ENCODE data around the gene INPP4B.

Gene INPP4B

DNA sequence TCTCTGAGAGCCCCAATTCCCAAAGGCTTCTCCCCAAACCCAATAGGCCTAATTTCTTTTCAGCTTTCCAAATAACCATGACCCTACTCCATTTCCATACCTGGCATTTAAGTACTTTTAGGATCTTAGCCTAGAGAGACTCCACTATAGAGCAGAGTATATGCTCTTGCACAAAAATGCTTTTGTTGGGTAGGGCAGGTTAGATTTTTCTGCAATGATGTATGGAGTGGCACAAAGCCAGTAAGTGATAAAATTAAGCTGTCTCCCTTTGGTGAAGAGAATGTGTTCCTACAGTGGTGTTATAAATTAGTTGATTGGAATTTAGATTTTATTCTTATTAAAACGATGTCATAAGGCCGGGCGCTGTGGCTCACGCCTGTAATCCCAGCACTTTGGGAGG is 124.9 kb downstream of the INPP4B start:
- DNase-seq = peak; percentile 43

DNA sequence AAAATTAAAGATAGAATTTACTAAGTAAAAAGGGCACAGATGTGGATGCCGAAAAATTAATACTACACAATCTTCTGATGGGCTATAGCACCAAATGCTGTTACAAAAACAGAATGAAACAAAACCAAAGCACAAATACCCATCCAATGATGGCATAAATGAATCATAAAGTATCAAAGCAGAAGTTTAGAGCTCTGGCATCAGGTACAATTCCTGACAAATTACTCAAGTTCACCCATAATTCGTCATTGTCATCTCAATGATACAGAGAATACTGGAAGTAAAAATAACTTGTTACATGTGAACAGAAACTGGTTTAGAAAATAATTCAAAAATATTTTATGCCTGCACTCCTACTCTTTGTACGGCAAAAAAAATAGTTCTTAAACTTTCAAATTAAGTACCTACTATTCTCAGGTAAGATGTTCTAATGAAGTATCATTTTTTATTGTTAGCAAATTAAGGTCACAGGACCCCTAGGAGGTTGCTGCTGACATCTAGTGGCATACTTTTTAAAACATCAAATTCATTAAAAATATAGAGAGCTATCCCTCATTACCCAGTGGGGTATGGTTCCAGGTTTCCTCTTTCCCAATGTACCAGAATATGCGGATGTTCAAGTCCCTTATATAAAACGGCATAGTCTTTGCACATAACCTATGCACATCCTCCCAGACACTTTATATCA is 126.1 kb downstream of the INPP4B start:
- DNase-seq = peak; percentile 18

DNA sequence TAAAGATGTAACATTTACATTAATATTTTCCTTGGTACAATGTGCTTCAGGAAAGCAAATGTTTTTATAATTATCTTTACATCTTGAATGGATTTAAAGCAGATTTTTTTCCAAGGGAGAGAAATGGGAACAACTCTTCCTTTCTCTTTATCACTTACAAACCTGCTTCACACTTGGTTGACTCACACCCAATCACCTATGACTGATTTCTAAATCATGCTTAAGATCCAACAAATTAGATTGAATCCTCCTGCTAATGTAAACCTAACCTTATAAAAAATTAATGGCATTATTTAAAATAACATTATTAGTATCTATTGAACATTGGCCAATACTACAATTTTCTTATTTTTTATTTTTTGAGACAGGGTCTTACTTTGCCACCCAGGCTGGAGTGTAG is 127.1 kb downstream of the INPP4B start:
- DNase-seq = no peak

DNA sequence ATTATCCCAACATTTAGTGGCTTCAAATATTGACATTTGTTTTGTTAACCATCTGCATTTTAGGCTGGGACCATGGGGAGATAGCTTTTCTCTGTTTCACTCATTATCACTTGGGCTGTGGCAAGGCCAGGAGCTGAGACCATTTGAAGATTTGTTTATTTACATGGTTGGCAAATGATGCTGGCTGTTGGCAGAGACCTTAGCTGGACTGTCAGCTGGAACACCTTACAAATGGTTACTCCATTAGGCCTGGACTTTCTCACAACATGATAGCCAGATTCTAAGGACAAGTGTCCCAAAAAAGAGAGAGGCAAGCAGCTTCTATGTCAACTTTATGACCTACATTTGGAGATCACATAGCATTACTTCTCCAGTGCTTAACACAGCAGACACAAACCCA is 130.4 kb downstream of the INPP4B start:
- DNase-seq = no peak

GRCh38 chr4:142713282-142714030 is 132.6 kb downstream of the INPP4B start:
- DNase-seq = no peak

GRCh38 chr4:142708231-142708630 is 137.9 kb downstream of the INPP4B start:
- no peak for DNase-seq

DNA sequence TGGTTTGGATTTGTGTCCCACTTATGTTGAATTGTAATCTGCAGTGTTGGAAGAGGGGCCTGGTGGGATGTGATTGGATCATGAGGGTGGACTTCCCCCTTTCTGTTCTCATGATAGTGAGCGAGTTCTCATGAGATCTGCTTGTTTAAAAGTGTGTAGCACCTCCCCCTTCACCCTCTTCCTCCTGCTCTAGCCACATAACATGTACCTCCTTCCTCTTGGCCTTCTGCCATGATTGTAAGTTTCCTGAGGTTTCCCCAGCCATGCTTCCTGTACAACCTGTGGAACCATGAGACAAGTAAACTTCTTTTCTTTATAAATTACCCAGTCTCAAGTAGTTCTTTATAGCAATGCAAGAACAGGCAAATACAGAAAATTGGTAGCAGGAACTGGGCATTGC is 138.7 kb downstream of the INPP4B start:
- no peak for DNase-seq

GRCh38 chr4:142706381-142706780 is 139.7 kb downstream of the INPP4B start:
- no peak for DNase-seq

GRCh38 chr4:142705820-142706219 is 140.3 kb downstream of the INPP4B start:
- DNase-seq = no peak

DNA sequence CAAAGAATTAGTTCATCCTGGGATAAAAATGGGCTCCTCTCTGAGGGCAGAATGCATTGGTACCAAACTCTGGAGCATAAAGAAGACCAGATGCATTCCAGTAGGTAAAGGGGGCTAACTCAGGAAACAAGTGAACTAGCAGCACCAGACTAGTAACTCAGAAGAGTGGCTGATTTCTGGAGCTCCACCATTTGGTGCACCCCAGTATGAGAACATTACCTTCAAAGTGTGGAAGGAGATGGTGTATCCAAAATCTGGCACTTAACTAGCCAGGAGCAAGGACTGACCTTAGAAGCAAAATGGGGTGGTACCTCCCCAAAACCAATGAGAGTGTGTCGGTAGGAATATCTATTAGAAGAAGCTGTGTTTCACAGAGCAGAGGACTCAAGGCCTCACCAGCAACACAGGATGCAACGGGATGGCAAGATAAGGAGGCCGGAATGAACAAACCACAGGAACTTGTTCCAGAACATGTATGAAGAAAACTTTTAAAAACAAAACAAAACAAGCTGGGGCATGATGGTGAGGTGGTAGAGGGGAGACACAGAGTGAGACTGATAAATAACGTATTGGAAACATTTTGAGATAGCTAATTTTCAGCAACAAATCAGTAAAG is 142.3 kb downstream of the INPP4B start:
- DNase-seq = no peak

DNA sequence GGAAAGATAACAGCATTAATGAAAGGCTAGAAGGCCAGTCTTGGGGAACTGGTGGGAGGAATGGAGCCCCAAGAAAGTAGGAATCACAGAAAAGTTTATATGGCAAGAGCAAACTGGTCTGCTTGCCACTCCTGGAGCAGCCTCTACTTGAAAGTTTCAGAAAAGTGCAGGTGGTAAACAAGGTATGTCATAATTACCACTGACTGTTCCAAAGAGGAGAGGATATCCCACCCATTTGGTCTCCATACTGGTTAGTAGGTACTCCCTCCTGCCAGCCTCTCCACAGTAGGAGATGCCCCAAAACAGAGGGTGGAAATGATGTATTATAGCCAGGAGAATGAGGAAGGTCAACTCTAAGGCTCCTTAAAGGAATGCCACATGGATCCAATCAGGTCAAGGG is 145.1 kb downstream of the INPP4B start:
- DNase-seq = no peak

DNA sequence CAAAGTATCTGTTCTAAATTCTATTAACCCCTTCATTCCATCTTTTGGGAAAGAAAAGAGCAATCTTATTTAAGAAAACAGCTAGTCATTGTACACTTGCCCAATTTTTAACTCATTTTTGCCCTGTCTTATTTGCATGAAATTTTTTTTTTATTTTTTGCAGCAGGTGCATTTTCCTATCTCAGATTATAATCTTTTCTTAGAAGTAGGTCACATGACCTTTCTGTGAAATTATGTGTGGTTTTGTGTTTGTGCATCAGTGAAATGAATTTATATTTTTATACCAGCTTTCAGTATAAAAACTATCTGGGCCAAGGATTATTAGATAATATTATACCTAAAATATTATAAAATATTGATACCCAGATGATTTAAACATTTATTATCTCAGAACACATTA is 145.6 kb downstream of the INPP4B start:
- DNase-seq = no peak

- DNase-seq = no peak
These were observed 147.5 kb downstream of the INPP4B start for GRCh38 chr4:142698552-142698951.

- DNase-seq = no peak
These were observed 148.2 kb downstream of the INPP4B start for GRCh38 chr4:142697928-142698327.

- no peak for DNase-seq
These were observed 148.8 kb downstream of the INPP4B start for GRCh38 chr4:142697320-142697719.

DNA sequence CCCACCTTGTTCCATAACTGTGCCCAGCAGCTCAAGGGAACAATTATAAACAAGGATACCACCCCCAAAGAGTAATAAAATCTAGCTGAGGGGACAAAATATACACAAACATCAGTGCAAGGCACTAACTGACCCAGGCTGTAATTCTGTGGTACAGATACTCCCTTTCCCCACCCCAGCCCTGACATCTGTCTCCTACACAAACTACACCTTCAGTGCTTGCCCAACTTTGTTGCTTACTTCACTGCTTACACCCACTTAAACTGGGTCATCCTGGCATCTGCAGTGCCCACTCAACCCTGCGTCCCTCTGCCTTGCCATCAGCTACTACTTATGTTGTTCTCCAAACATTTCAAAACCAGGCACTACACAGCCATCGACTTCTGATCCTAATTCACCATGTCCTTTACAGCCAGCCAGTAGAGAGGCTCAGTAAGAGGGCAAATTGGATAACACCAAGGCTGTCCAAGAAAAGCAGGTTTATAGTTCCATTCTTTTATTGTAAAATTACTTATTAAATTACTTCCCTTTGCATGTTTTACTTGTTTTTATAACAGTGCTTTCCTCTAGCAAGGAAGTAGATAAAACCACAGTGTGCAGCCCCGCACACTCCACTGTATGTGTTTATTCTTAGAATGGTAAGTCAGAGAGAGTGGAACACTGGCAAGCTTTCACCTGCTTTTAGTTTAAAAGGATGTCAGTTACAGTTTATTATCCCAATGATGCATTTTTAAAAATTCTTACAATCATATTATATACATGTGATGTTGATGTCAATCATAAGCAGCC is 149.6 kb downstream of the INPP4B start:
- DNase-seq = no peak

- DNase-seq = no peak
These were observed 155.5 kb downstream of the INPP4B start for GRCh38 chr4:142690406-142691163.

- no peak for DNase-seq
These were observed 158.4 kb downstream of the INPP4B start for GRCh38 chr4:142687547-142688275.

- no peak for DNase-seq
These were observed 160.0 kb downstream of the INPP4B start for GRCh38 chr4:142686081-142686480.

DNA sequence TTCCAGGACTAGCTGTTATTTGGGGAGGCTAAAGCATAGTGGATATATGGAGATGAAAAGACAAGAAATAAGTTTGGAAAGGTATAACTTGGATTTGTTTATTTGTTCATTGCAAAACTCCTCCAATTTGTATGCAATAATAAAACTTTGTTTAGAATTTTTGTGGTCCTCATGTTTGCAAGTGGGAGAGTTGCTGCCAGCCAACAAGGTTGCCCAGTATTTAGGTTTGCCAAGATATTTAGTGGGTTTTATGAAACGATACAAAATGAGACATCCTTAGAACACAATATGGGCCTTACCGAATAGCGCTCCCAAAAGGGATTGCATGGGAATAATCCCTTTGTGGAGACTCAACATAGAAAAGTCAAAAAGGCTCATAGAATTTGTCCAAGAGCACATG is 162.1 kb downstream of the INPP4B start:
- no peak for DNase-seq

DNA sequence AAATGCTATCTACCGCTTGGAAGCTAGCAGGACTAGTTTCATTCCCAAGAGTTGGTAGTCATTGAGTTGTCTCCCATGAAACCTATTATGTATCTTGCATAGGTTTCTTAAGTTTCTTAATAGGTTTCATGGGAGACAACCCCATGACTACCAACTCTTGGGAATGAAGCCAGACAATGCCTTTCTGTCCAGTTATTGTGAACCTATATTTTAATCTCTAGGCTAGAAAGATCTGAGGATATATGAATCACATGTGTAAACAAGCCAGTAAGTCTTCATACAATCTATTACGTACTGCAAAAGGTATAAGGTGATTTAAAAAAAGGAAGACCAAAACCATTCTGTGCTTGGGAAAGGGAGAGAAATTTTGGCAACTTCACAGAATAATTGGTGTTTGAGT is 162.6 kb downstream of the INPP4B start:
- DNase-seq = no peak

DNA sequence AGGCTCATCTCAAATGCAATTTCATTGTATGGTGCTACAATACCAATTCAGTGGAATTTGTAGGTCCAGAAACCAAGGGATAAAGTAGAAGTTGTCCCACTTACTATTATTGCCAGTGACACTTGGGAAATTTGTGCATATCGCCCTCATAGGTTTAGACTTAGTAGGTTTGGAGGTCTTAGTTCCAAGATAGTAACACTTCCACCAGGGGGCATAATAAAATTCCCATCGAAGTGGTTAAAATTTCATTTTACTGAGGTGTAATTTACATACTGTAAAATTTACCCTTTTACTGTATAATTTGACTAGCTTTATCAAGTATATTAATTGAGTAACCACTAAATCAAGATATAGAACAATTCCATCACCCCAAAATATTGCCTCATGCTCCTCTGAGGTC is 174.6 kb downstream of the INPP4B start:
- DNase-seq = no peak

Data from fibroblast of skin of right quadriceps (primary cell).